Measurements from ENCODE around the gene CD40.
A peak's percentile ranks its signal among the peaks of the same experiment; 100 is the strongest.

CD40 gene

GRCh38 chr20:46084805-46085178 lies 33.3 kb upstream of the CD40 start:
- peaks cover 20% of the 10 kb centered on the region for H3K4me1 ChIP-seq (ENCODE audit: low read depth, poor library complexity, severe bottlenecking)
- no peak overlapping the region for H3K9ac ChIP-seq
- H3K4me3 ChIP-seq (IDR thresholded peaks at IDR 0.05; ENCODE audit: insufficient read depth, low read depth, low read length) = no peak overlapping the region
- H3K36me3 ChIP-seq (ENCODE audit: insufficient read depth) = peaks cover under 1% of the 10 kb centered on the region; the same call in 1 of the 2 replicates
- H4K20me1 ChIP-seq (ENCODE audit: insufficient read depth) = peaks cover 44% of the 10 kb centered on the region; the same call in 1 of the 2 replicates
- H3K27me3 ChIP-seq (ENCODE audit: insufficient read depth, low read depth) = no peaks in the 10 kb centered on the region
- no peak overlapping the region for H2AFZ ChIP-seq (ENCODE audit: low read depth)
- no peak for TF ChIP-seq CTCF (conservative IDR thresholded peaks at IDR 0.05; ENCODE audit: low read depth, low read length)
- H3K27ac ChIP-seq = no peak overlapping the region
- peaks cover 94% of the 10 kb centered on the region for H3K79me2 ChIP-seq (ENCODE audit: insufficient read depth, low read depth)
- H3K4me2 ChIP-seq = no peak overlapping the region

GRCh38 chr20:46085179-46085851 lies 32.8 kb upstream of the CD40 start:
- TF ChIP-seq CTCF (conservative IDR thresholded peaks at IDR 0.05; ENCODE audit: low read depth, low read length) = no peak
- H3K27ac ChIP-seq = no peak overlapping the region
- H3K79me2 ChIP-seq (ENCODE audit: insufficient read depth, low read depth) = peaks cover 90% of the 10 kb centered on the region
- H3K36me3 ChIP-seq (ENCODE audit: insufficient read depth) = no peaks in the 10 kb centered on the region; the same call in 1 of the 2 replicates
- no peak overlapping the region for H2AFZ ChIP-seq (ENCODE audit: low read depth)
- H3K4me3 ChIP-seq (IDR thresholded peaks at IDR 0.05; ENCODE audit: insufficient read depth, low read depth, low read length) = no peak overlapping the region
- H3K9ac ChIP-seq = no peak overlapping the region
- H3K27me3 ChIP-seq (ENCODE audit: insufficient read depth, low read depth) = no peaks in the 10 kb centered on the region
- peaks cover 42% of the 10 kb centered on the region; the same call in 1 of the 2 replicates for H4K20me1 ChIP-seq (ENCODE audit: insufficient read depth)
- H3K4me1 ChIP-seq (ENCODE audit: low read depth, poor library complexity, severe bottlenecking) = peaks cover 20% of the 10 kb centered on the region
- H3K4me2 ChIP-seq = no peak overlapping the region

- Histone ChIP-seq H3K27ac (no peak overlapping the region), H2AFZ (ENCODE audit: low read depth) (no peak overlapping the region), H3K36me3 (ENCODE audit: insufficient read depth) (no peaks in the 10 kb centered on the region), H3K9ac (no peak overlapping the region), H3K79me2 (ENCODE audit: insufficient read depth, low read depth) (peaks cover 72% of the 10 kb centered on the region), H3K4me1 (ENCODE audit: low read depth, poor library complexity, severe bottlenecking) (peaks cover 20% of the 10 kb centered on the region), H4K20me1 (ENCODE audit: insufficient read depth) (peaks cover 30% of the 10 kb centered on the region; the same call in 1 of the 2 replicates), H3K4me2 (peak overlapping the region; percentile 5; the same call in 1 of the 2 replicates), H3K4me3 (IDR thresholded peaks at IDR 0.05; ENCODE audit: insufficient read depth, low read depth, low read length) (no peak overlapping the region), H3K27me3 (ENCODE audit: insufficient read depth, low read depth) (no peaks in the 10 kb centered on the region; the same call in 1 of the 2 replicates)
- peak; percentile 54 for TF ChIP-seq CTCF (conservative IDR thresholded peaks at IDR 0.05; ENCODE audit: low read depth, low read length)
Observed at GRCh38 chr20:46087161-46087560, 31.0 kb upstream of the CD40 start.

- Histone ChIP-seq H3K4me2 (peak overlapping the region; percentile 77), H3K79me2 (ENCODE audit: insufficient read depth, low read depth) (peaks cover 58% of the 10 kb centered on the region), H4K20me1 (ENCODE audit: insufficient read depth) (peaks cover 27% of the 10 kb centered on the region; the same call in 1 of the 2 replicates), H3K4me3 (IDR thresholded peaks at IDR 0.05; ENCODE audit: insufficient read depth, low read depth, low read length) (peak overlapping the region; percentile 42), H3K36me3 (ENCODE audit: insufficient read depth) (no peaks in the 10 kb centered on the region), H3K4me1 (ENCODE audit: low read depth, poor library complexity, severe bottlenecking) (peaks cover 20% of the 10 kb centered on the region), H3K9ac (peak overlapping the region; percentile 99), H3K27me3 (ENCODE audit: insufficient read depth, low read depth) (no peaks in the 10 kb centered on the region; the same call in 1 of the 2 replicates), H3K27ac (peak overlapping the region; percentile 92), H2AFZ (ENCODE audit: low read depth) (peak overlapping the region; percentile 63)
- no peak for TF ChIP-seq CTCF (conservative IDR thresholded peaks at IDR 0.05; ENCODE audit: low read depth, low read length)
Observed at GRCh38 chr20:46088409-46089166, 29.5 kb upstream of the CD40 start.

Data from KMS-11 (cell line).